ENCODE results near the gene JAK2.
A peak's percentile ranks its signal among the peaks of the same experiment; 100 is the strongest.
"Not testable (repeated sequence)": the region's sequence is repeated elsewhere in the genome, so short reads cannot be mapped to it uniquely, and the experiment has no call there.

The JAK2 gene

DNA sequence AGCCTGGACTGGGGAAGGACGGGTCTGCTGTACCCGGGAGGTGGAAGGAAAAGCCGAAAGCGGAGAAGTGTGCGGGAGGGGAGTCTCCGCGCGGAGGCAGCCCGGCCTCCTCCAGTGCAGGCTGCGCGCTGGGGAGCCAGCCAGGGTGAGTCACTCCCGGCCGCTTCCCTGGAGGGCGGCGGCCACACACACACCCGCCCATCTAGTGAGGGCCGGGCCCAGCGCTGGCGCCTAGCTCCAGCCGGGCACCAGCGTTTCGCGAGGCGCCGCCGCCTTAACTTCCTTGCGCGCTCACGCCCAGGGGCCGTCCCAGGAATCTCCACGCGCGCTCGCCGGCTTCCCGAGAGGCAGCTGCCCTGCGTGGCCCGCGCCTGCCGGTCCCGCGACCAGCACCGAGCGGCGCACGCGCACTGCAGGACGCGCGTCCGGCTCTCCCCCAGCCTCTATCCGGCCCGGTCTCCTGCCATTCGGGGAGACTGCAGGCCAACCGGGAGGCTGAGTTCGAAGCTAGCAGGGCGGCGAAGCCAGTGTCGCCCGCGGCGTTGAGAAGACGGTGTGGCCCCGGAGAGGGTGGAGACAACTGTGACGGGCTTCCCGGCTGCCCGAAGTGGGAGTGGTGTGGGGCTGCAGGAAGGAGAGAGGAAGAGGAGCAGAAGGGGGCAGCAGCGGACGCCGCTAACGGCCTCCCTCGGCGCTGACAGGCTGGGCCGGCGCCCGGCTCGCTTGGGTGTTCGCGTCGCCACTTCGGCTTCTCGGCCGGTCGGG lies at the start of gene JAK2:
JAK2 (plus strand) TSS at position 652 of the 765 bp plus-strand sequence. CDS start 36,716 bp downstream, outside the sequence.
- DNase-seq: peak; percentile 95

DNA sequence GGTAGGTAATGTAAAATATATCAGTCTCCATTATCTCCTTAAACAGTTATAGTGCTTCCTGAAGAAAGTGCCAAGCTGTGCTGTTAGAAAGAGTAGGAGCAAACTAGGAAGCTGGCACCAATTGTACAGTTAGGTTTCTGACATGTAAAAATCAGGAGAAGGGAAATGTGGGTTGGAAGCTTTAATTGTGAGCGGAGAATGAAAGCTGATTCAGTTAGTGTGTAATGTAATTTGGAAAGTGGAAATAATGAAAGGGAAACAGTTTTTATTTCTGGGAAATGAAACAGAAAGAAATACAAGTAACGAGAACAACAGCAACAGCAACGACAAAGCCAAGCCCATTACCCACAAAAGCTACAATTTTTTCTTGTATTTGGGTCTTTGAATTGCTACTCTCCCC lies 48.8 kb upstream of the JAK2 start:
- DNase-seq: no peak

DNA sequence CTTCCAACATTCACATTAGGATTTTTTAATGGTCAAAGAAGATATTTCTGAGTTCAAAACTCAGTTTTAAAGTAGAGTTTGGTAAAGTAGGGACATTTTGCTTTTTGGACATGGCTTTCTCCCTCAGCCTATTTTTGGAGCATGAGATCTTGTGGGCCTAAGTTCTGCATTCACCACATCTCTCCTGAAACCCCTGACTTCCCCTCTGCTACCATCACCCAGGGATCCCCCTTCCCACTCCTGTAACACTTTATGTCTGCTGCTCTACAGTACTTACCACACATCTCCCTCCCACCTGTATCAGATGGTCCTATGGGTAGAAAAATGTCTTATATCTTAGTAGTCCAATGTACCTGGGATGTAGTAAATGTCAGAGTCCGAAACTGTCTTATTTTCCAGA lies 48.2 kb upstream of the JAK2 start:
- no peak for DNase-seq

DNA sequence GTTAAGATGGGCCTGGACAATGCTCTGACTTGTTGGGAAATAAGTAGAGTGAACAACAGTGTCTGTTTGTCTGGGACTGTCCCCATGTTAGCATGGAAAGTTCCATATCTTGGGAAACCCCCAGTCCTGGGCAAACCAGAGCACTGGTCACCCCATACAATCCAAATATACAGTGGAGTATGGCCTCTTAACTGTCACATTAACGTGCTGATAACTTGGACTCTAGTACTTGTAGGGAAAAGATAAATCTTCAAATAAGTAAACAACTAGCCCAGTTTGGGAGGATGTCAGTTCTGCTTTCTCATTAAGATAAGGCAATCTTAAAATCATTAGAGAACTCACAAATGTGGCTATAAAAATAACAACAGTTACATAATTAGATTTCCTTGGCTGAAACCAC lies 47.6 kb upstream of the JAK2 start:
- no peak for DNase-seq

DNA sequence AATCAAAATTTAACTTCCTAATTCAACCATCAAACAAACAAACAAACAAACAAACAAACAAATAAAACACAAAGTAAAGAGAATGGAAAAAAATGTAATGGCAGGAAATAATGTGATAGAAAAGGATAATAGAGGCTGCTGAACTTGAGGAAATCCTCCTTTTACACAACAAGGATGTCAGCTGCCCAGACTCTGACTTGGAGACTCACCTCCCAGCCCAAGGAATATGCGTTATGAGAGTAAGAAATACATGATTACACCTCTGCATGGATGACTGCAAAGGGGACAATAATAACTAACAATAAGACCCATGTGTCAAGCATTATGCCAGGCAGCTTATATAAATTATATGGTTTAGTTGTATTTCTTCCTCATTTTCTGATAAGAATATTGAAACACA lies 46.6 kb upstream of the JAK2 start:
- DNase-seq: no peak

DNA sequence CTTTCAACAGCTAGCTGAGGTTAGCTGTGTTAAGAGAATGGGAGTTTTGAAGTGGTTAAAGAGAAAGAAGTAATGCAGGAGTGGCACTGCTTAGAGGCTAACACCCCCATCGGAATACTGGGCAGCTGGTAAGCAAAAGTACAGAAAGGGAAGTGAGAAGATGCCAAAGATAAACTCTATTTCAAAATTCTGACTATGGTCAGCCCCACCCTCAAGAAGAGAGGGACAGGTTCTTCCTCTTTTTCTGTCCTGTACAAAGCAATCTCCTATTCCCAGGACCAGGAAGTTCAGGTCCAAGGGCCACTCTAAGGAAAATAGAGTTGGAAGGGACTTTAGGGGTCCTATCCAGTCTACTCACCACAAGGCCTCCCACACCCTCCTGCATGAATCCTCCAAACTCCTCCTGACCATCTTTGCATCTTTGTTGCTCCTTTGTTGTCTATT lies 45.9 kb upstream of the JAK2 start:
- DNase-seq: no peak

DNA sequence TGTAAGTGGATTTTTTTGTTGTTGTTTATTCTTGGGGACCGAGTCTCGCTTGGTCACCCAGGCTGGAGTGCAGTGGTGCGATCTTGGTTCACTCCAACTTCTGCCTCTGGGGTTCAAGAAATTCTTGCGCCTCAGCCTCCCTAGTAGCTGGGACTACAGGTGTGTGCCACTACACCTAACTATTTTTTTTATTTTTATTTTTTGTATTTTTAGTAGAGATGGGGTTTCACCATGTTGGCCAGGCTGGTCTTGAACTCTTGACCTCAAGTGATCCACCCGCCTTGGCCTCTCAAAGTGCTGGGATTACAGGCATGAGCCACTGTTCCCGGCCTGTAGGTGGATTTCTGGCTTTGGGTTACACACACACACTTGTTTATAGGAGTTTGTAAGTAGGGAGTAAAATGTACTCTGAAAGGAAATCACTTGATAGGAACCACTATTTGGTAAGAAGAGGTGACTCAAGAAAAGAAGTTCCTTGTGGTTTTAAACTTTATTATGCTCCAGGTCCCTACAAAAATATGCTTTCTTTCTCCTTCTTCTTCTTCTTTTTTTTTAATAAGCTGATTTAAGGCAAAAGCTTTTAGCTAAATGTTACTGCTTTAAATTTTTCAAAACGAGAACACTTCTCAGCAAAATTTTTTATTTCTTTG lies 42.9 kb upstream of the JAK2 start:
- peak; percentile 71 for DNase-seq

DNA sequence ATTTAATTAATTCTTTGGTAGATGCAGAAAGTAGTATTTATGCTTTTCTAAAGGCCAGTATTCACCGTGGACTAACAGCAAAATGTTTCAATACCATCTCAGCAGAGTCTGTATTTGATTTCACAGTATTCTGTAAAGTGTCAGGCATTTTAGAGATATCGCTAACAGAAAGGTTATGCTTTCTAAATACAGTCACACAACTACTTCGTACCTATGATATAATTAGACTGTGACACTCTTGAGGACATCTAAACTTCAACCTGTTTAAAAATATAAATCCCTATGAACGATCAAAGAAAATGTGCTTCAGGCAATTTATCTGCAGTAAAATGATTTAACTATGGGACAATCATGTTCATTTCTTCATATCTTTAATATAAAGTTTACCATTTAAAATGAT lies 41.7 kb upstream of the JAK2 start:
- no peak for DNase-seq

DNA sequence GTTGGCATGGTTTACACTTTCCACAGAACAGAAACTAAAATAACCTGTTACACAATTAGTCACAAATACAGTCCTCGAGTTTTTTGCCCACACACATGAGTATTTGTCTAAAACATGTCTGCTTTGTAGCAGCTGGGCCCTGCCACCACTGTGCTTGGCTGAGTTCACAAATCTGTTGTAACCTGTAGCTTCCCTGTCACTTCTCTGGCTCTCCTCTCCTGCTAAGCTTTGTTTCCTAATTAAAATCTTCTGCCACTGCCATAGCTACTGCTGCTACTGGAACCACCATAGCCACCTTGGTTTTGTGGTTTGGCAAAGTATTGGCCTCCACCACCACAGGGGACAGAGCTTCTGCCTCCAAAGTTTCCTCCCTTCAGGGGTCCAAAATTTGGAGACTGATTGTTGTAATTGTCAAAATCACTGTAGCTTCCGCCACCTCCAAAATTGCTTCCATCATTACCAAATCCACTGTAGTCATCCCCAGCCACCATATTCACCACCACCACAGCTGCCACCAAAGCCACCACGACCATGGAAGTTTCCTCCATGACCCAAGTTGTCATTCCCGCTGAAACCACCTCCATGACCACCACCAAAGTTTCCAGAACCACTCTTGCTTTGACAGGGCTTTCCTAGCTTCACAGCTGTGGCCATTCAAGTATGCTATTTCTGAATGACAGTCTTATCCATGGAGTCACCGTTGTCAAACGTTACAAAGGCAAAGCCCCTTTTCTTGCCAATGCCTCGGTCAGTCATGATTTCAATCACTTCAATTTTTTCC lies 40.5 kb upstream of the JAK2 start:
- not testable (repeated sequence) for DNase-seq

DNA sequence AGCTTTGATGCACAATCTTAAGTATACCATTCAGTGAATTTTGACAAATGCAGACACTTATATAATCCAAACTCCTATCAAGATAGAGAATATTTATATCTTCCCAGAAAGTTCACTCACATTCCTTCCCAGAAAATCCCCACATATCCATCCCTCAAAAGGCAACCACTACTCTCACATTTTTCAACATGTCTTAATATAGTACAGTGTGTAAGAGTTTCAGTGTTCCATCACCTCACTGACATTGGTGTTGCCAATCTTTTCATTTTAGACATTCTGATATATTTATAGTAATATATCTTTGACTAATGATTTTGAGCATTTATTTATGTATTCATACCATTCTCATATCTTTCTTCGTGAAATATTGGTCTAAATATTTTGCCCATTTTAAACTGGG lies 38.1 kb upstream of the JAK2 start:
- no peak for DNase-seq

DNA sequence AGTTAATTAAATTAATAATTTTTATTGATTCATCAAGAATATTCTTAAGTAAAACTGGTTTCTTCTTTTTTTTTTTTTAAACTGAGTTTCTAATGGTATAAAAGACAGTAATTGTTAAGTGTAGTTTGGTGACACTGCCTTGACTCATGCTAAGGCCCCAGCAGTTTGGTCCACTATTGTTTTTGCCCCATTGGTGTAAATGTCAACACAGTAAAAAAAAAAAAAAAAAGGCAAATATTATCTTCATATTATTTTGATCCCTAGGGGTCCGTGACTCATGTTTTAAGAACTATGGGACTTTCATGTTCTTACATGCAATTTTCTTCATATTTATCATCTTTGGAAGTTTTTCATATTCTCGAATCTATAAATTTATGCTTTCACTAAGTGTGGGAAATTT lies 29.2 kb upstream of the JAK2 start:
- DNase-seq: peak; percentile 43

DNA sequence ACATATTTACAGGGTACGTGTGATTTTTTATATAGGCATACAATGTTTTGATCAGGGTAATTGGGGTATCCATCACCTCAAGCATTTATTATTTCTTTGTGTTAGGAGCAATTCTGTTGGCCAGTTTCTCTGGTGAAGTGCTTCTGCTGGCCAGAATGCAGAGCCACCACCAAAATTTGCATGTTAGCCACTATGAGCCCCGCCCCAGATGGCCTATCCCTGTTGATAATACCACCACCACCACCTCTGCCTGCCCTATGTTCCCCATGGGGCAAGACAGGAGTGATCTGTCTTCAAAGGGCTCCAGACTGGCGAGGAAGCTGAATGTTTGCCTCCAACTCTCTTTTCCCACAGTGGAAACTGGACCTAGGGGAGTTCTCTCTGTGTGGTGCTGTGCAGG lies 26.0 kb upstream of the JAK2 start:
- DNase-seq: no peak

DNA sequence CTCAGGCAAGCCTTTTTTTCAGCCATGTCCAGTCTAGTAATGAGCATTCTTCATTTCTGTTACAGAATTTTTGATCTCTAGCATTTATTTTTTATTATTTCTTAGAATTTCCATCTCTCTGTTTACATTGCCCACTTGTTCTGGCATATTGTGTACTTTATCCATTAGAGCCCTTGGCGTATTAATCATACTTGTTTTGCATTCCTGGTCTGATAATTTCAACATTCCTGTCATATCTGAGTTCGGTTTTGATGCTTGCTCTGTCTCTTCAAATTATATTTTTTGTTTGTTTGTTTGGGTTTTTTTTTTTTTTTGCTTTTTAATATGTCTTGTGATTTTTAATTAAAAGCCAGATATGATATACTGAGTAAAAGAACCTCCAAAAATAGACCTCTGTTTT lies 23.0 kb upstream of the JAK2 start:
- peak; percentile 26 for DNase-seq

DNA sequence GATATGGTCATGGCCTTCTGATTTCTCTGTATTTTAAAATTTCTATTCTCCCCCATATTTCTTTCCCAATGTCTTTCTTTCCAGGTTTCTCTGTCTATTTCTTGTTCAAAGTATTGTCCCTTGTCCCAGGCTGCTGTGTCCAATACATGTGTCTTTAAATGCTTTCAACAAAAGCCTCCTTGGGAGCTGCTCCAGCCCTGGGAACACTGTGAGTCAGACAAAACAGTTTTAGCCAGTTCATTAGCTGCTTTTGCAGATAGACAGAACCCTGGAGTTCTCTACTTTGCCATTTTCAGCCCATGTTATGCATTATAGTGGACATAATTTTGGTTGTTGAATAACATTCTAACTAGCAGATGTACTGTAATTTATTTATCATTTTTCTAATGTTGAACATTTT lies 20.5 kb upstream of the JAK2 start:
- DNase-seq: no peak

DNA sequence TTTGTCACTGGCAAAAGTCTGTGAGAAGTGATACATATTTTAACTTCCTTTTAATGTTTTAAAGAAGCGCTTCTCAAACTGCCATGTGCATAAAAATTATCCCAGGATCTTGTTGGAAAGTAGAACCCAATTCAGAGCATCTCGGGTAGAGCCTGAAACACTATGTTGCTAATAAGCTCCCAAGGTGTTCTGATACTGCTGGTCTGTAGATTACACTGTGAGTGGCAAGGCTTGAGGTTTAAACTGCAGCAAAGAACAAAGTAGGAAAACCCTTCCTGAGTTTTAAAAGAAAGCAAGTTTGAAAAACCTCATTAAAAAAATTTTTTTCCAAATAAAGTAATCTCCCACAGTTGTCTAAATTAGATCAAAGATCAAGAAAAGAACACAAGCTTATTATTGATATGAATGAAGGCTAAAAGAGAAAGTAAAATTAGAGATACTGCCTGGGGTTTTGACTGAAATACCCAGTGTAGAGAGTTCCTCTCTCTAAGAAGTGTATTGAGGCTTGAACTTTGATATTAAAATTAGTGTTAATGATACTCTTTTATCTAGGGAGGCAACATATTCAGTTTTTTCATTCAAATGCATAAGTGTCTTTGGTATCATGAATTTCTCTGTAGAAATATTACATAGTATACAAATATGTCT lies 19.8 kb upstream of the JAK2 start:
- no peak for DNase-seq

DNA sequence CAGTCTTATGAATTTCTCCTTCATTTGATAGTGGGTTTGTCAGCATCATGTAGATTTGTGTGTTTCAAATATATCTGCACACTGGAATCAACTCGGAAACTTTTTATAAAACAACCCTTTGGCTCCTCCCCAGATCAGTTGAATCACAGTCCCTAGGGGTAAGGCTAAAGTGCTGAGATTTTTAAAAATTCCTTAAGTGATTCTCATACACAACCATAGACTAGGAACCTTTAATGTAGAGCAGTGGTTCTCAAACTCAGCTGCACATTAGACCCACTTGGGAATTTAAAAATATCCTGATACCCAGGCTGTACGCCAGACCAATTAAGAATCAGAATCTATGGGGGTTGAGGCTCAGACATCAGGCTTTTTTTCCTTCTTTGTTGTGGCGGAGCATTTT lies 17.5 kb upstream of the JAK2 start:
- DNase-seq: no peak

DNA sequence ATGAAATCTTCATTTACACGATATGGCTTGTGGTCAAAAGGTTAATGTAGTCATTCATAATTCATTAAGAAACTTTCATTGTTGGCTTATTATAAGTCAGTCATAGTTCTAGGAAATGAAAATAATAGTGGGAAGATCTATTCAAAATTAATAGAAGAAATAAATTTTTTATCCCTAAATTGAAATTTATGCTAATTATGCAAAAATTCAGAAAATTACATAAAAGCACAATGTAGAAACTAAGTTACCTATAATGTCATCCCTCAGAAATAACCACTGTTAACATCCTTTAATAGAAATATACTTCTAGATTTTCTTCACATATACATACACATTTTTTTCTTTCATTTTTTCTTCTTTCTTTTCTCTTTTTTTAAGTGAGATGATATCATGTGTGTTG lies 15.9 kb upstream of the JAK2 start:
- DNase-seq: no peak

DNA sequence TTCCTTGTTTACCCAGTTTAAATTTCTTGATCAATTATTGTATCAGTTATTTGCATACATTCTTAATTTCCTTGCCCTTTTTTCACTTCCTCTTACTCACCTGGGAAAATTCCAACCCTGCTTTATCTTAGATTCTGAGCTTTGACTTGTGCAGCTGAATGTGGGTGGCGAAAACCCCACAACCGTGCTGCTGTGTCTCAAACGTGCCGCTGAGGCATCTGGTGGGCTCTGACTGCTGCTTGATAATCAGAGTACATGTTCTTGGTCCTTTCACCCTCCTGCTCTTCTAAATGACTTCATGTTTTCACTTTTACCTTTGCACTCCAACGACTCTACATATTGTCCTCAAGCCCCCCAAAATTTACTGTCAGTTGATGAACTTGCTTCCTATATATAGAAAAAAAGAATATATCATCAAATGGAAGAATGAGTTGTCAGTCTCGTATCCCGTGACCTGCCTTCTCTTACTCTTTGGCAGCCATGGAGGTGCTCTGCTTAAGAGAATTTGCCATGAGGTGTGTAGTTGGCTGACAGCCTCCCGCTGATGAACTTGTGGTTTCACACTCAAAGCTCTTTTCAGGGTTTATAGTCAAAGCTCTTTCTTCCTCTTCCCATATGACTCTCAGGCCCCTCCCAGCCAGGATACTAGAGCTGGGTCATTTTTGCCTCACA lies 14.0 kb upstream of the JAK2 start:
- DNase-seq: no peak

DNA sequence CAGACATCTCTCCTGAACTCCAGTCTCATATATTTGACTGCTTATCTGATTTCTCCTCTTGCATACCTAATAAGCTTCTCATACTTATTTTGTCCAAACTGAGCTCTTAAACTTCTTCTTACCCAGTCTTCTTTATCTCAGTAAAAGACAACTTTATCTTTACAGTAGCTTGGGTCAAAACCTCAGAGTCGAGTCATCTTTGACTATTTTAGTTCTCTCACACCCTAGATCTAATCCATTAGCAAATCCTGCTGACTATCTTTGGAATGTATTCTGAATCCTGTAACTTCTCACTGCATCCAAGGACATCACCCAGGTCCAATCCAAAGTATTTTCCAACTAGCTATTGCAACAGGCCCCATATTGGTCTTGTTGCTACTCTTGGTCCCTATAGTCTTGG lies 11.8 kb upstream of the JAK2 start:
- DNase-seq: peak; percentile 24

DNA sequence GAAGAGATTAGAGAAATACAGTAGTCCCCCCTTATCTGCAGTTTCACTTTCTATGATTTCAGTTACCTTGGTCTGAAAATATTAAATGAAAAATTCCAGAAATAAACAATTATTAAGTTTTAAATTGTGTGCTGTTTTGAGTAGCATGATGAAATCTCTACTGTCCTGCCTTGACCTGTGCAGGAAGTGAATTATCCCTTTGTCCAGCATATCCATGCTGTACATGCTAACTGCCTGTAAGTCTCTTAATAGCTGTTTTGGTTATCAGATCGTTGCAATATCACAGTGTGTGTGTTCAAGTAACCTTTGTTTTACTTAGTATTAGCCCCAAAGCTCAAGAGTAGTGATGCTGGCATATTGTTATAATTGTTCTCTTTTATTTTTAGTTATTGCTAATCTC lies 11.2 kb upstream of the JAK2 start:
- no peak for DNase-seq

DNA sequence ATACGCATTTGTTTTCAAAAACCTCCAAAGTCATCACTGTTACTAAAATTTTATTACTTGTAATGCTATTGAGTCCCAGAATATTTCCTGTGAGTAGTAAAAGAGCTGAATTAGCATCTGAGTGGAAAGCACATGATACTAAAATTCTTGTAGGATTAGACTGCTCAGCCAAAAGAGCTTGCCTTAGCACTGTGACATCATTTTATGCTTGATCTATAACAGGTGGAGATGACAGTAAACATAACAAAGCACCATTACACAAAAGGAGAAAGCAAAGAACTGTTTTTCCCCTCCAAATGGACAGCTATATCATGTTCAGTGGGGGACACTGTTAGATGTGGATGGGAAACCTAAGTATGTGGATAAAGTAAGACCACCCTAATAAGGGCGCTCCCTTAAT lies 5.8 kb upstream of the JAK2 start:
- peak; percentile 83 for DNase-seq

DNA sequence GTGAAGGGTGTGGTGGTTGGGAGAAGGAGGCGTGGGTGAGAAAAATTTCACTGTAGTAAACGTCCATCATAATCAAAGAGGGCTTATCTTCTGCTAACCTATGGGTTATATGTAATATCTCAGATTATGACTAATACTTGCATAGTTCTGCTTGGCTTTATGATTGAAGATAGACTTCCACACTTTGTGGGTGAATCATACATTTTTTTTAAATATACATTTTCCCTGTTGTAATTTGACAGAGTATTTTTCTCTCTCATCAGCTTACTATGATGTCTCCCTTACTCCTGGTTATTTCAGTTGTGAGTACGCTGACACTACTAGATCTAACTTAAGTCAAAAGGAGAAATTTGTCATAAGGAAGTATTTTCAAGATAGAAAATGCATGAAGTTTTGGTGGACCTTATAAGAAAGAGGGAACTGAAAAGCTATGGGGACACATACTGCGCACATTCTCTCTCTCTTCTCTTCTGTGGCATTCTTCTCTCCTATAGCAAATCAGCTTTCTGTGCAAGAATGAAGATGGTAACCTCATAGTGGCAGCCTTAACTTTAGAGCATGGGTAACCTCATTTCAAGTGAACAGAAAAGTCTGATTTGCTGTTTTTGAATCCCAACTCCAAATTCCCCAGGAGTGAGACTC lies 4.9 kb upstream of the JAK2 start:
- peak; percentile 71 for DNase-seq

Data from HCEC 1CT (cell line).